GM13976 (cell line): Measurements from ENCODE around the gene MSANTD2.
"Not testable (repeated sequence)": the region's sequence is repeated elsewhere in the genome, so short reads cannot be mapped to it uniquely, and the experiment has no call there.

Source experiments
- DNase-seq: peaks from one replicate; pipeline ENCODE4 v3.0.0; 2012; ENCODE audit warnings: low spot score
- in situ Hi-C: fragments of 300-500 bp; cut with MboI; formaldehyde crosslinking; loops from one replicate; pipeline ENCODE4 v1.12.0; 2022; ENCODE audit warnings: low sequenced_read_pairs, mixed read lengths, inconsistent platforms; ENCODE audit not compliant: unreplicated experiment
- TF ChIP-seq, protein P1 (sequence below): IDR thresholded peaks from 2 replicates; pipeline ENCODE4 v1.5.1; 2012; ENCODE audit warnings: borderline replicate concordance, mild to moderate bottlenecking; ENCODE audit not compliant: insufficient read depth; ENCODE audit errors: extremely low read depth, missing control alignments, control extremely low read depth

The MSANTD2 gene

DNA sequence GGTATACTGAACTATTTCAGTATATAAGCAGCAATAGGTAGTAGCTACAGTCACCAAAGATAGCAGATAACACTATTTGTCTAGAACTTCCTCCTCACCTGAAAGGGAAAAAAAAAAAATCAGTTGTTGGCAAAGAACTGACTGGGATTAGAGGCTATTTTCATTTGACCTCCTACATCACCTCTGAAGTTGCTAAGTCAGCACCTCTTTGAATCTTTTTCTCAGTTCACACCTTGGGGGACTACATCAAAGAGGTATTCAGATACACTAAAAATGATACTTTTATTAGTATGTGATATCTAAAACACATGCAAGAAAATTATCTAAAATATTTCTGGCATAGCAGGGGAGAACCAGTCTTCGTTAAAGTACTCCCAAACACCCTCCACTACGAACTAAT lies 16.2 kb downstream of the MSANTD2 start:
- TF ChIP-seq, protein P1, sequence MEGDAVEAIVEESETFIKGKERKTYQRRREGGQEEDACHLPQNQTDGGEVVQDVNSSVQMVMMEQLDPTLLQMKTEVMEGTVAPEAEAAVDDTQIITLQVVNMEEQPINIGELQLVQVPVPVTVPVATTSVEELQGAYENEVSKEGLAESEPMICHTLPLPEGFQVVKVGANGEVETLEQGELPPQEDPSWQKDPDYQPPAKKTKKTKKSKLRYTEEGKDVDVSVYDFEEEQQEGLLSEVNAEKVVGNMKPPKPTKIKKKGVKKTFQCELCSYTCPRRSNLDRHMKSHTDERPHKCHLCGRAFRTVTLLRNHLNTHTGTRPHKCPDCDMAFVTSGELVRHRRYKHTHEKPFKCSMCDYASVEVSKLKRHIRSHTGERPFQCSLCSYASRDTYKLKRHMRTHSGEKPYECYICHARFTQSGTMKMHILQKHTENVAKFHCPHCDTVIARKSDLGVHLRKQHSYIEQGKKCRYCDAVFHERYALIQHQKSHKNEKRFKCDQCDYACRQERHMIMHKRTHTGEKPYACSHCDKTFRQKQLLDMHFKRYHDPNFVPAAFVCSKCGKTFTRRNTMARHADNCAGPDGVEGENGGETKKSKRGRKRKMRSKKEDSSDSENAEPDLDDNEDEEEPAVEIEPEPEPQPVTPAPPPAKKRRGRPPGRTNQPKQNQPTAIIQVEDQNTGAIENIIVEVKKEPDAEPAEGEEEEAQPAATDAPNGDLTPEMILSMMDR, result no peak
- no peak for DNase-seq
- in situ Hi-C loops, result no loop called here

DNA sequence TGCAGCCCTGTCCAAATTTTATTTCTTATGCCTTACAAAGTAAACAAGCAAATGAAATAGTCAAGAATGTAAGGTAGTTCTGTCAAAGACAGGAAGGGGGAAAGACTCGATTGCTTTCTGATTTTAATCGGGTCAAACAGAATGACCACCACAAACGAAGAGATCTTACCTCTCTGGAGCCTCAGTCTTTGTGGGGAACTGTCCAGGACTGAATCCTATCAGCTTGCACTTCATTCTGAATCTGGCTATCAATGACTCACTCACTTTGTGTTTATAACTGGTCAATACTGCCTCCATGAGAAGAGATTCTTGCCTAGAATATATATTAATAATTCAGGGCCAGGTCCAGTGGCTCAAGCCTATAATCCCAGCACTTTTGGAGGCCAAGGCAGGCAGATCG lies 17.2 kb downstream of the MSANTD2 start:
- DNase-seq, result no peak
- TF ChIP-seq, protein P1, result no peak
- in situ Hi-C loops, result no loop called here

DNA sequence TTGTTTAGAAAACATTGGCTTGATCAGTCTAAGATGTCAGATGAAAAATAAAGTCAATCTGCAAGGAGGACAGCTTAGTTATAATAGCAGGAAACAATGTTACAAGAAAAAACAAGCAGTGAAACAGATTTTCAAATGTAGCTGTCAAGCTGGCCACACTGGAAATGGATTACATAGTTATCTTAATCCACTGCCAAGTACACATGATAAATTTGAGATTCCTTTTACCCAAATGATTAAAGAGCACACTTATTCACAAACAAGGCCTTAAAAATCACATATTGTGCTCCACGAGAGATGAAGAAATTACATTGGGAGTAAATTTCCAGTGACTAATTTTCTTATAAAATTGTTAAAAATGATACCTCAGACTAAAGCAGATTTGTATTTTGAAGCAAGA lies 20.6 kb downstream of the MSANTD2 start:
- in situ Hi-C loops, result no loop called here
- no peak for DNase-seq
- TF ChIP-seq, protein P1, result no peak

DNA sequence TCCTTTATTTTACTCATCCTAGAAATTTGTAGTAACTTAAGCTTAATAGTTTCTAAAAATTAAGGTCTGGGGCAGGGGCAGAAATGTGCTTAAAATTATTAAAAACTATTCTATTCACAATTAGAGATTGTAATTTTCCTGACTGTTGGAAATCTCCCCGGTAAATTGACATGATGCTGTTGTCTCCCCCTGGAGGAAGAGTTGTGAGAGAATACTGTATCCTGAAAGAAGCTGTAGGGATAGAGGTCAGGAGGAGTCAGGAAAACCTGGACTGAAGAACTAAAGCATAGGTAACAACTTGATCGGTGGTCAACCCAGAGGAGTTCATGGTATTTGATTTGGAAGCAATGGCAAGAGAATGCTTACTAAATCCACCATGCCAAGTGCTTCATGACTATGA lies 21.9 kb downstream of the MSANTD2 start:
- TF ChIP-seq, protein P1, result no peak
- DNase-seq, result no peak
- in situ Hi-C loops, result no loop called here

DNA sequence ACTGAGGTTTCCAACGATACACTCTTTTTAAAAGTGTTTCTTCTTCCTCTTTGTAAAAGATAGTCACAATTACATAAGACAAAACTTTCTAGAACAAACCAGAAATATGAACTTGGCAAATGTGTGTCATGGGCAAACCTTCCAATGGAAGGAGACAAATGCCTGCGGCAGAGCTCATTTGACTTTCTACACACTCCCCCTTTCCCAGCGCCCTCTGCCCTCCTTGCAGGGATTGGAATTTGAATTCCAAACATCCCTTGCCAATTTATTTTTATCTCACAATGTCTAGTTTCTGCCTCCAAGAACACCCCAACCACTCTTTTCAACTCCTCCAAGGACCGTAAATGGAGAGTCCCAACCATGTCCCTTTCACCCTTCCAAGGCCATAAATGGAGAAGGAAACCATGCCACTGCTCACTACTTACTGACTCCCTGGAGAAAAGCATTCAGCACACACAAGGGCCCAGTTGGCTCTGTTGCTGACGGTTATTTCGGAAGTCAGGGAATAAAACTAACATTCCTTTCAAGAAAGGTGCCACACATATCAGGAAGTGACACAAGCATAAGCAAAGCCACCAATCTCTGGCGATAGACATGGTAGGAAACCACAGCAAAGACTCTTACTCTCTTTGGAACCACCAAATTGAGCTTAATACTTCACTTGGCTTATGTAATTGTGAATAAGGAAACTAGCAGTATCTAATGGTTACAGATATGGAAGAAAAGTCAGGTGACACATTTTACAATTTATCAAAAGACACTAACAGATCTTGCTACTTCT lies 23.2 kb downstream of the MSANTD2 start:
- in situ Hi-C loops, result no loop called here
- TF ChIP-seq, protein P1, result no peak

DNA sequence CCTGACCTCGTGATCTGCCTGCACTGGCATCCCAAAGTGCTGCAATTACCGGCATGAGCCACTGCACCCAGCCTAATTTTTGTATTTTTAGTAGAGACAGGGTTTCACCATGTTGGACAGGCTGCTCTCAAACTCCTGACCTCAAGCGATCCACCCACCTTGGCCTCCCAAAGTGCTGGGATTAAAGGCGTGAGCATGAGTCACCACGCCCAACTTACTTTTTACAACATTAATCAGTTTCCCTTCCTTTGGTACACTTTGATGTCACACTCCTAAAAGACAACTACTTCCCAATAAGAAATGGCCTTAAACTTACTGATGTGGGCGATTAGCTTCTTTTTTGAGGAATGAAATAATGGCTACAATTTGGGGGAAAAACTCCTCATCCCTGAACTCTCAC lies 29.2 kb downstream of the MSANTD2 start:
- DNase-seq, in situ Hi-C loops: not testable (repeated sequence)

More for the DNA sequence above, 23.2 kb downstream of the MSANTD2 start:
- no peak for DNase-seq
